ENCODE measurements around the gene BHLHE41.

DNA sequence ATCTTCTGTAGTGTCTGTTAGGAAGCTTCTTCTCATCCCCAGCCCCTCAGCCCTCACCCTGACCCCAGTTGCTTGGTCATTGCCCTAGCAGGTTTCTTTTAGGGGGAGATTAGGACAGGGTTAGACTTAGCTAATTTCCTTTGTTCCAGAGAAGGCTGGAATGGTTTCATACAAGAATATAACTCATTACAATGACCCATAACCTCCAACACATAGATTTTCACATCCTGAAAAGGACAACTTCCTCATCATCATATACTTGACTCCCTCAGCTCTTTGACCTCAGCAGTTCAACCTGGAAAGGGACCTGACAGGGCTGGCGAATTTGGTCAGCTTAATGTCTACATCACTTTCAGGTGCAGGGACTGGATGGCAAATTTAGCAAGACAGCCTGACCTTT is 8.0 kb upstream of the BHLHE41 start:
- TF ChIP-seq, protein P1, sequence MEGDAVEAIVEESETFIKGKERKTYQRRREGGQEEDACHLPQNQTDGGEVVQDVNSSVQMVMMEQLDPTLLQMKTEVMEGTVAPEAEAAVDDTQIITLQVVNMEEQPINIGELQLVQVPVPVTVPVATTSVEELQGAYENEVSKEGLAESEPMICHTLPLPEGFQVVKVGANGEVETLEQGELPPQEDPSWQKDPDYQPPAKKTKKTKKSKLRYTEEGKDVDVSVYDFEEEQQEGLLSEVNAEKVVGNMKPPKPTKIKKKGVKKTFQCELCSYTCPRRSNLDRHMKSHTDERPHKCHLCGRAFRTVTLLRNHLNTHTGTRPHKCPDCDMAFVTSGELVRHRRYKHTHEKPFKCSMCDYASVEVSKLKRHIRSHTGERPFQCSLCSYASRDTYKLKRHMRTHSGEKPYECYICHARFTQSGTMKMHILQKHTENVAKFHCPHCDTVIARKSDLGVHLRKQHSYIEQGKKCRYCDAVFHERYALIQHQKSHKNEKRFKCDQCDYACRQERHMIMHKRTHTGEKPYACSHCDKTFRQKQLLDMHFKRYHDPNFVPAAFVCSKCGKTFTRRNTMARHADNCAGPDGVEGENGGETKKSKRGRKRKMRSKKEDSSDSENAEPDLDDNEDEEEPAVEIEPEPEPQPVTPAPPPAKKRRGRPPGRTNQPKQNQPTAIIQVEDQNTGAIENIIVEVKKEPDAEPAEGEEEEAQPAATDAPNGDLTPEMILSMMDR (IDR thresholded peaks at IDR 0.05), result no peak
- no peak for TF ChIP-seq SP1 (CRISPR knock-in tag; conservative IDR thresholded peaks at IDR 0.05)
- TF ChIP-seq NFYB (CRISPR knock-in tag; conservative IDR thresholded peaks at IDR 0.05; ENCODE audit: low read depth), result no peak
- TF ChIP-seq, protein P2, sequence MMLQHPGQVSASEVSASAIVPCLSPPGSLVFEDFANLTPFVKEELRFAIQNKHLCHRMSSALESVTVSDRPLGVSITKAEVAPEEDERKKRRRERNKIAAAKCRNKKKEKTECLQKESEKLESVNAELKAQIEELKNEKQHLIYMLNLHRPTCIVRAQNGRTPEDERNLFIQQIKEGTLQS (CRISPR knock-in tag; conservative IDR thresholded peaks at IDR 0.05), result no peak
- no peak for TF ChIP-seq TEAD4 (CRISPR knock-in tag; IDR thresholded peaks at IDR 0.05)
- TF ChIP-seq JUN (CRISPR knock-in tag; IDR thresholded peaks at IDR 0.05), result no peak
- no peak for TF ChIP-seq CBFB (CRISPR knock-in tag; IDR thresholded peaks at IDR 0.05; ENCODE audit: low read depth)
- TF ChIP-seq FOXJ3 (CRISPR knock-in tag; IDR thresholded peaks at IDR 0.05; ENCODE audit: borderline replicate concordance), result no peak
- no peak for TF ChIP-seq SOX15 (CRISPR knock-in tag; IDR thresholded peaks at IDR 0.05)
- TF ChIP-seq, protein P3, sequence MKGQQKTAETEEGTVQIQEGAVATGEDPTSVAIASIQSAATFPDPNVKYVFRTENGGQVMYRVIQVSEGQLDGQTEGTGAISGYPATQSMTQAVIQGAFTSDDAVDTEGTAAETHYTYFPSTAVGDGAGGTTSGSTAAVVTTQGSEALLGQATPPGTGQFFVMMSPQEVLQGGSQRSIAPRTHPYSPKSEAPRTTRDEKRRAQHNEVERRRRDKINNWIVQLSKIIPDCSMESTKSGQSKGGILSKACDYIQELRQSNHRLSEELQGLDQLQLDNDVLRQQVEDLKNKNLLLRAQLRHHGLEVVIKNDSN (CRISPR knock-in tag; IDR thresholded peaks at IDR 0.05), result no peak
- TF ChIP-seq ZNF263 (CRISPR knock-in tag; IDR thresholded peaks at IDR 0.05; ENCODE audit: low read depth), result no peak
- TF ChIP-seq PRRX2 (CRISPR knock-in tag; IDR thresholded peaks at IDR 0.05), result no peak
- TF ChIP-seq CREB1 (CRISPR knock-in tag; IDR thresholded peaks at IDR 0.05), result no peak
- TF ChIP-seq RELA (CRISPR knock-in tag; IDR thresholded peaks at IDR 0.05; ENCODE audit: borderline replicate concordance), result no peak

Data from WTC11 (cell line).